Endothelial cell (in vitro differentiated cells): ENCODE data around the gene KLHL3. TPM values are rescaled to one million over a fixed set of nuclear protein-coding genes. Genes with fewer than 3 reads are reported as not detected.

Source experiments
- DNase-seq: peaks from one replicate; pipeline ENCODE4 v3.0.0; 2021; ENCODE audit warnings: low spot score
- H3K27ac Mint-ChIP-seq: one replicate; pipeline ENCODE4 v1.8.0; 2021; ENCODE audit warnings: mixed read lengths, inconsistent platforms; ENCODE audit not compliant: unreplicated experiment
- H3K27me3 Mint-ChIP-seq: one replicate; pipeline ENCODE4 v1.8.0; 2021; ENCODE audit warnings: mild to moderate bottlenecking, moderate library complexity, mixed read lengths, inconsistent platforms; ENCODE audit not compliant: unreplicated experiment
- H3K36me3 Mint-ChIP-seq: one replicate; pipeline ENCODE4 v1.8.0; 2021; ENCODE audit warnings: mild to moderate bottlenecking, low read depth, mixed read lengths, inconsistent platforms; ENCODE audit not compliant: unreplicated experiment
- H3K4me1 Mint-ChIP-seq: one replicate; pipeline ENCODE4 v1.8.0; 2021; ENCODE audit warnings: mild to moderate bottlenecking, mixed read lengths, inconsistent platforms; ENCODE audit not compliant: unreplicated experiment
- H3K4me3 Mint-ChIP-seq: one replicate; pipeline ENCODE4 v1.8.0; 2021; ENCODE audit warnings: mild to moderate bottlenecking, mixed read lengths, inconsistent platforms; ENCODE audit not compliant: unreplicated experiment
- H3K9me3 Mint-ChIP-seq: one replicate; pipeline ENCODE4 v1.8.0; 2021; ENCODE audit warnings: mixed read lengths, inconsistent platforms; ENCODE audit not compliant: unreplicated experiment
- total RNA-seq: library from RNA; stranded (reverse); fragmentation: NEBNext Ultra II Directional; extraction: Animal tissue kit (Norgen Biotek cat#: 25700); gene quantifications from one replicate; pipeline ENCODE4 v1.2.1, GENCODE V29; 2021; ENCODE audit not compliant: unreplicated experiment
- TF ChIP-seq, protein P1 (sequence below): fragments of 200-600 bp; sonication (generic); IDR thresholded peaks from one replicate; pipeline ENCODE4 v1.5.0; 2021; ENCODE audit warnings: antibody characterized with exemption; ENCODE audit not compliant: unreplicated experiment

Gene KLHL3
- total RNA-seq, 1 donor from 2014 or later, result 200 TPM

DNA sequence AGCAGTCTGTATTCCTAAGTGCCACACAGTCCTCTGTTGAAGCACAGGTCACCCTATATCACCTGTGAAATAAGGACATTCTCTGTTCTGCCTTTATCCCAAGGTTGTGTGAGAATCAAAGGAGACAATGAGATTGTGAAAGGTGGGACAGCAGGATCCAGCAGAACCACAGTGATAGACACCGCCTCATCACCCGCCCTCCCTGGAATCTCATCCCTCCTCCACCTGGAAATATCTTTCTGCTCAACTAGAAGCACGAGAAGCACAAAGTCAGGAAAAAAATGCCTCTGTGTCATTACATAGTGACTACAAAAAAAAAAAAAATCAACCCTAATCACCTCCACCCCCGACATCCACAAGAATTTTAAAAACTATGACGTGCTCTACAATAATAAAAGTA, 32.3 kb downstream of the KLHL3 start:
- Mint-ChIP-seq H3K9me3 (no peaks in the 10 kb centered on the region), H3K27me3 (peaks cover 6% of the 10 kb centered on the region), H3K36me3 (peaks cover 73% of the 10 kb centered on the region), H3K4me3 (no peak overlapping the region), H3K27ac (no peak overlapping the region), H3K4me1 (peaks cover 42% of the 10 kb centered on the region)
- TF ChIP-seq, protein P1, sequence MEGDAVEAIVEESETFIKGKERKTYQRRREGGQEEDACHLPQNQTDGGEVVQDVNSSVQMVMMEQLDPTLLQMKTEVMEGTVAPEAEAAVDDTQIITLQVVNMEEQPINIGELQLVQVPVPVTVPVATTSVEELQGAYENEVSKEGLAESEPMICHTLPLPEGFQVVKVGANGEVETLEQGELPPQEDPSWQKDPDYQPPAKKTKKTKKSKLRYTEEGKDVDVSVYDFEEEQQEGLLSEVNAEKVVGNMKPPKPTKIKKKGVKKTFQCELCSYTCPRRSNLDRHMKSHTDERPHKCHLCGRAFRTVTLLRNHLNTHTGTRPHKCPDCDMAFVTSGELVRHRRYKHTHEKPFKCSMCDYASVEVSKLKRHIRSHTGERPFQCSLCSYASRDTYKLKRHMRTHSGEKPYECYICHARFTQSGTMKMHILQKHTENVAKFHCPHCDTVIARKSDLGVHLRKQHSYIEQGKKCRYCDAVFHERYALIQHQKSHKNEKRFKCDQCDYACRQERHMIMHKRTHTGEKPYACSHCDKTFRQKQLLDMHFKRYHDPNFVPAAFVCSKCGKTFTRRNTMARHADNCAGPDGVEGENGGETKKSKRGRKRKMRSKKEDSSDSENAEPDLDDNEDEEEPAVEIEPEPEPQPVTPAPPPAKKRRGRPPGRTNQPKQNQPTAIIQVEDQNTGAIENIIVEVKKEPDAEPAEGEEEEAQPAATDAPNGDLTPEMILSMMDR, result no peak
- no peak for DNase-seq

DNA sequence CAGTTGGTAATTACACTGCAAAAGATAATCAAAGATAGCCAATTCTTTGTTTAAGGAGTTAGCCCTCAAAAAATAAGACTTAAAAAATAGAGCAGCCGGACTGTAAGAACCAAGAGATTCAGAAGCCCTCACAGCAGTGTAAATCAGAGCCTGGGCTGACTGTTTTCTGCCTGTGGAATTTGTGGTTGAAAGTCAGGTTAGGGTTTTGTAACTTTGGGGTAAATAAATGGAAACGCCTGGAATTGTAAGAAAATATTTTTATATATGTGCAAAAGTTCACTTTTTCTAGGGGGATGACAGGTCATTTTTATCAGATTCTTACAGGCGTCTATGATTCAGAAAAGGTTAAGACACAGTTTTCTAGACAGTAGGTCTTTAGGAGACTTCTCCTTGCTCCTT, 35.6 kb downstream of the KLHL3 start:
- Mint-ChIP-seq H3K4me1 (peaks cover 59% of the 10 kb centered on the region), H3K4me3 (peak overlapping the region; percentile 1), H3K36me3 (peaks cover 74% of the 10 kb centered on the region), H3K9me3 (no peaks in the 10 kb centered on the region), H3K27me3 (peaks cover 4% of the 10 kb centered on the region), H3K27ac (peak overlapping the region; percentile 76)
- DNase-seq, result no peak
- TF ChIP-seq, protein P1, result no peak

DNA sequence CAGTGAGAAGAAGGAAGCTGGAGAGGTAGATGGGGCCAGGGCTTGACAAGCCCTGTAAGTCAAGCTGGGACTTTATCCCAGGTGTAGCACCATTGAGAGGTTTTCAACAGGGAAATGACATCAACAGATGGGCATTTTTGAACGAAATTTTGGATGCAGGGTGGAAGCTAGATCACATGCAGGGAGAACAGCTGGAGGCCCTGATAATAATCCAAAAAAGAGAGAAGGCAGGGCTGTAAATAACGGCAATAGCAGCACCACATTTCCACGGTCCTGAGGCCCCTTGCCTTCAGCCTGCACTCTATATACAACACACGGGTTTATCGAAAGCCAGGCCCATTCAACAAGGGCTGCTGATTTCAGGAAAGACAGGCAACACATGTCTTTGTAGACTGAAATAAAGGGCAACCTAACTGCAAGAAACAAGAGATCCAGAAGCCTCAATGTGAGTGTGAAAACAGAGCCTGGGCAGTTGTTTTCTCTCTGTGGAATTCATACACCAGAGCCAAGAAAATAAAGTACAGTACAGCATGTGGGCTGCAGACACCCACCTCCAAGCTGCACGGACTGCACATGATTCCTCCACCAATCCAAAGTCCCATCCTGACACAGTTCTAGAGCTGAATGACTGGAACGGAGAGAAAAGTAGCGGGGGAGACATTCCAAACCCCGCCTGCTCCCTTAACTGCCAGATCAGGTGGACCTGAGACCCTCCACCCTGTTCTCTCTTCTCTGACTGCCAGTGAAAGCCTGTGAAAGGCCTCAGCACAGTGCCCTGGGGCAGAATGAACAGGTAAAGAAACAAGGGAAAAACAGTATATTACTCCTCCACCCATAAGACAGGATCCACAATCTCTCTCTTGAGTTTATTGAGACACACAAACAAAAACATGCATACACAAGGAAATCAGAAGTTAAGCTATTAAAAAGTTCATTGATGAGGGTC, 36.3 kb downstream of the KLHL3 start:
- no peaks in the 10 kb centered on the region for H3K9me3 Mint-ChIP-seq
- peaks cover 62% of the 10 kb centered on the region for H3K4me1 Mint-ChIP-seq
- peaks cover 73% of the 10 kb centered on the region for H3K36me3 Mint-ChIP-seq
- TF ChIP-seq, protein P1, result no peak
- H3K27me3 Mint-ChIP-seq, result peaks cover 5% of the 10 kb centered on the region
- peak overlapping the region; percentile 76 for H3K27ac Mint-ChIP-seq
- H3K4me3 Mint-ChIP-seq, result peak overlapping the region; percentile 17
- no peak for DNase-seq

DNA sequence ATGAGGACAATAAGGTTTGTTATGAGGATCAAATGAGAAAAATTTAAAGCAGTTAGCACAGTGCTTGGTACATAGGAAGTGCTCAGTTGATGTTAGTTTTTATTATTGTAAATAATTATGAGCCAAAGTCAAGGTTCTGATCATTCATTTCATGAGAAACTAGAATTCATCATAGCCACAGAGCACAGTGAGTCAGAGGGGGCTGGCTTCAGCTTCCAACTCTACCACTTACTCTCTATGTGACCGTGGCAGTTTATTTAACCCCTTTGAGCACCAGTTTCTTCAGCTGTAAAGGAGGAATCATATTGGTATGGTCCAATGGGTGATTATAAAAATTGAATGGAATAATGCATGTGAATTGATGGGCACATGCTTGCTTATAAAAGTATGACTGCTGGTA, 39.4 kb downstream of the KLHL3 start:
- no peak for DNase-seq
- Mint-ChIP-seq H3K27me3 (peaks cover 11% of the 10 kb centered on the region), H3K4me3 (peak overlapping the region; percentile 70), H3K9me3 (no peaks in the 10 kb centered on the region), H3K4me1 (peaks cover 78% of the 10 kb centered on the region), H3K36me3 (peaks cover 73% of the 10 kb centered on the region), H3K27ac (peak overlapping the region; percentile 98)
- TF ChIP-seq, protein P1, result no peak
